DND-41 (cell line): ENCODE data around the gene FAM20B.
"Not testable (repeated sequence)": the region's sequence is repeated elsewhere in the genome, so short reads cannot be mapped to it uniquely, and the experiment has no call there.

Experiments used
- ATAC-seq: fragments of 200-7000 bp; cut with Tn5 transposase; 3 replicates; pipeline ENCODE4 v1.9.1; 2021; ENCODE audit warnings: low read depth; ENCODE audit not compliant: insufficient read depth
- DNase-seq: peaks from one replicate; pipeline ENCODE4 v3.0.0-alpha.2; 2020
- H2AFZ ChIP-seq: 2 replicates; pipeline ENCODE4 v1.6.0; 2012; ENCODE audit warnings: low read depth, low read length
- H3K27ac ChIP-seq: 2 replicates; pipeline ENCODE4 v1.5.1; 2012; ENCODE audit warnings: low read length, inconsistent platforms
- H3K27me3 ChIP-seq: fragments of 200-600 bp; sonication (generic); 2 replicates; pipeline ENCODE4 v1.6.0; 2012; ENCODE audit warnings: low read length, mild to moderate bottlenecking, inconsistent platforms; ENCODE audit not compliant: insufficient read depth, poor library complexity
- H3K36me3 ChIP-seq: 2 replicates; pipeline ENCODE4 v1.5.1; 2012; ENCODE audit warnings: low read length, inconsistent platforms; ENCODE audit not compliant: insufficient read depth
- H3K4me1 ChIP-seq: 2 replicates; pipeline ENCODE4 v1.5.1; 2012; ENCODE audit warnings: mild to moderate bottlenecking, low read length; ENCODE audit not compliant: insufficient read depth
- H3K4me2 ChIP-seq: 2 replicates; pipeline ENCODE4 v1.6.0; 2012; ENCODE audit warnings: mild to moderate bottlenecking, moderate library complexity, low read length, inconsistent platforms; ENCODE audit not compliant: insufficient read depth
- H3K4me3 ChIP-seq, 2 experiments: fragments of 200-600 bp in 1 of 2; shearing (Covaris generic) in 1 of 2; 2 replicates each; pipeline ENCODE4 v1.5.1; 2012 to 2016; ENCODE audit warnings: inconsistent platforms in 2 of 2, low read length in 2 of 2, mild to moderate bottlenecking in 2 of 2, low read depth in 1 of 2, moderate library complexity in 1 of 2
- H3K79me2 ChIP-seq: 2 replicates; pipeline ENCODE4 v1.6.0; 2012; ENCODE audit warnings: low read length, inconsistent platforms; ENCODE audit not compliant: insufficient read depth
- H3K9ac ChIP-seq: 2 replicates; pipeline ENCODE4 v1.6.0; 2012; ENCODE audit warnings: low read depth, mild to moderate bottlenecking, inconsistent platforms, low read length, moderate library complexity
- H3K9me3 ChIP-seq: 2 replicates; pipeline ENCODE4 v1.5.1; 2012; ENCODE audit warnings: low read length, moderate library complexity, mild to moderate bottlenecking, inconsistent platforms; ENCODE audit not compliant: insufficient read depth, severe bottlenecking
- H4K20me1 ChIP-seq: 2 replicates; pipeline ENCODE4 v1.6.0; 2012; ENCODE audit warnings: low read length; ENCODE audit not compliant: insufficient read depth
- CTCF ChIP-seq: IDR thresholded peaks from 2 replicates; pipeline ENCODE4 v1.5.1; 2012; ENCODE audit warnings: borderline replicate concordance, low read length, moderate library complexity, mild to moderate bottlenecking; ENCODE audit not compliant: poor library complexity, severe bottlenecking; ENCODE audit errors: extremely low read depth
- EZH2 ChIP-seq: IDR thresholded peaks from 3 replicates; pipeline ENCODE4 v1.6.1; 2012; ENCODE audit warnings: borderline replicate concordance, low read depth, mild to moderate bottlenecking, moderate library complexity, low read length, inconsistent platforms; ENCODE audit not compliant: severe bottlenecking

The FAM20B gene

GRCh38 chr1:178993559-178993958 lies 32.1 kb upstream of the FAM20B start:
- Histone ChIP-seq H3K79me2 (no peaks in the 10 kb centered on the region), H3K4me3 (no peak overlapping the region), H3K4me2 (no peak overlapping the region), H3K9ac (no peak overlapping the region), H4K20me1 (no peaks in the 10 kb centered on the region), H3K27me3 (no peaks in the 10 kb centered on the region), H3K36me3 (no peaks in the 10 kb centered on the region), H2AFZ (no peak overlapping the region), H3K9me3 (peaks cover 3% of the 10 kb centered on the region), H3K4me1 (no peaks in the 10 kb centered on the region), H3K27ac (no peak overlapping the region)
- ATAC-seq: no peak
- DNase-seq: no peak
- TF ChIP-seq EZH2: no peak
- no peak for TF ChIP-seq CTCF

GRCh38 chr1:178997428-178997827 lies 28.3 kb upstream of the FAM20B start:
- H4K20me1 ChIP-seq: no peaks in the 10 kb centered on the region

GRCh38 chr1:178998295-178998694 lies 27.4 kb upstream of the FAM20B start:
- Histone ChIP-seq H3K27me3 (no peaks in the 10 kb centered on the region), H3K36me3 (no peaks in the 10 kb centered on the region), H3K9me3 (peaks cover 3% of the 10 kb centered on the region), H2AFZ (no peak overlapping the region), H3K4me1 (peaks cover 7% of the 10 kb centered on the region), H3K9ac (no peak overlapping the region), H3K4me3 (no peak overlapping the region), H3K4me2 (no peak overlapping the region), H3K27ac (no peak overlapping the region), H4K20me1 (no peaks in the 10 kb centered on the region), H3K79me2 (no peaks in the 10 kb centered on the region)
- DNase-seq (no peak), ATAC-seq (no peak)
- no peak for TF ChIP-seq EZH2

More at GRCh38 chr1:178997428-178997827, 28.3 kb upstream of the FAM20B start:
- Histone ChIP-seq H3K27me3 (no peaks in the 10 kb centered on the region), H3K4me3 (no peak overlapping the region), H2AFZ (no peak overlapping the region), H3K9me3 (peaks cover 3% of the 10 kb centered on the region), H3K36me3 (no peaks in the 10 kb centered on the region), H3K9ac (no peak overlapping the region), H3K79me2 (no peaks in the 10 kb centered on the region), H3K4me2 (no peak overlapping the region), H3K4me1 (peaks cover 2% of the 10 kb centered on the region), H3K27ac (no peak overlapping the region)
- DNase-seq (no peak), ATAC-seq (no peak)
- TF ChIP-seq EZH2: no peak

- H2AFZ ChIP-seq: no peak overlapping the region
- no peak overlapping the region for H3K27ac ChIP-seq
- H4K20me1 ChIP-seq: no peaks in the 10 kb centered on the region
- ATAC-seq: no peak
- no peaks in the 10 kb centered on the region for H3K36me3 ChIP-seq
- H3K9ac ChIP-seq: no peak overlapping the region
- TF ChIP-seq EZH2 (no peak), CTCF (no peak)
- H3K79me2 ChIP-seq: no peaks in the 10 kb centered on the region
- H3K27me3 ChIP-seq: no peaks in the 10 kb centered on the region
- no peak for DNase-seq
- no peak overlapping the region for H3K4me2 ChIP-seq
- H3K4me3 ChIP-seq: no peak overlapping the region
- peaks cover 7% of the 10 kb centered on the region for H3K4me1 ChIP-seq
- peaks cover 3% of the 10 kb centered on the region for H3K9me3 ChIP-seq
Observed at GRCh38 chr1:178999061-178999460, 26.6 kb upstream of the FAM20B start.

- ATAC-seq: no peak
- Histone ChIP-seq H3K9me3 (no peaks in the 10 kb centered on the region), H3K27me3 (no peaks in the 10 kb centered on the region), H3K79me2 (no peaks in the 10 kb centered on the region), H3K27ac (no peak overlapping the region), H3K9ac (no peak overlapping the region), H3K4me3 (no peak overlapping the region), H3K4me1 (peaks cover 7% of the 10 kb centered on the region), H4K20me1 (no peaks in the 10 kb centered on the region), H2AFZ (no peak overlapping the region), H3K36me3 (no peaks in the 10 kb centered on the region), H3K4me2 (no peak overlapping the region)
- no peak for DNase-seq
- TF ChIP-seq EZH2 (no peak), CTCF (no peak)
Observed at GRCh38 chr1:179001451-179001850, 24.2 kb upstream of the FAM20B start.

- not testable (repeated sequence) for H3K27ac ChIP-seq, H3K4me3 ChIP-seq, H3K27me3 ChIP-seq, H3K79me2 ChIP-seq, H3K4me1 ChIP-seq, DNase-seq, H3K9ac ChIP-seq, H4K20me1 ChIP-seq, ATAC-seq, H3K36me3 ChIP-seq, H3K4me2 ChIP-seq, H3K9me3 ChIP-seq
- peak overlapping the region; percentile 80 for H2AFZ ChIP-seq
Observed at GRCh38 chr1:179002064-179002463, 23.6 kb upstream of the FAM20B start.
